Calu3 (cell line): ENCODE measurements around the gene DIAPH1. TPM values are rescaled to one million over a fixed set of nuclear protein-coding genes. Genes with fewer than 3 reads are reported as not detected.
A peak's percentile ranks its signal among the peaks of the same experiment; 100 is the strongest.

Experiments
- BruUV-seq: library from RNA; stranded (reverse); fragments of 400-500 nt; replicated peaks from 2 replicates; lab custom pipeline; 2021; lab: Mats Ljungman, UMichigan
- CTCF ChIA-PET: fragments of 300-600 bp; sonication (Branson Sonifier 250); formaldehyde crosslinking; loops from one replicate; lab custom pipeline; 2022; ENCODE audit warnings: antibody characterized with exemption; lab: Charles Lee
- DNase-seq: peaks from one replicate; pipeline ENCODE4 v3.0.0; 2022
- H3K27ac Mint-ChIP-seq: one replicate; pipeline ENCODE4 v1.8.0; 2022; ENCODE audit warnings: mixed read lengths; ENCODE audit not compliant: unreplicated experiment
- H3K27me3 Mint-ChIP-seq: one replicate; pipeline ENCODE4 v1.8.0; 2022; ENCODE audit warnings: mixed read lengths; ENCODE audit not compliant: unreplicated experiment
- H3K36me3 Mint-ChIP-seq: one replicate; pipeline ENCODE4 v1.8.0; 2022; ENCODE audit warnings: mild to moderate bottlenecking, moderate library complexity, mixed read lengths; ENCODE audit not compliant: insufficient read depth, unreplicated experiment
- H3K4me1 Mint-ChIP-seq: one replicate; pipeline ENCODE4 v1.8.0; 2022; ENCODE audit warnings: mild to moderate bottlenecking, low read depth, mixed read lengths; ENCODE audit not compliant: unreplicated experiment
- H3K4me3 Mint-ChIP-seq: one replicate; pipeline ENCODE4 v1.8.0; 2022; ENCODE audit warnings: mild to moderate bottlenecking, low read depth, moderate library complexity, mixed read lengths; ENCODE audit not compliant: unreplicated experiment
- H3K9me3 Mint-ChIP-seq: one replicate; pipeline ENCODE4 v1.8.0; 2022; ENCODE audit warnings: low read depth, mixed read lengths; ENCODE audit not compliant: unreplicated experiment
- intact Hi-C: fragments of 100-400 bp; cut with micrococcal nuclease; formaldehyde crosslinking; loops from one replicate; pipeline ENCODE4 v1.10.0; 2022; ENCODE audit not compliant: unreplicated experiment
- total RNA-seq: library from RNA; stranded (reverse); gene quantifications from 2 replicates; pipeline ENCODE4 v1.2.3, GENCODE V29; 2022
- TF ChIP-seq, protein P1 (sequence below): fragments of 200-600 bp; IDR thresholded peaks from one replicate; pipeline ENCODE4 v1.8.0; 2022; ENCODE audit warnings: antibody characterized with exemption; ENCODE audit not compliant: unreplicated experiment

DIAPH1 gene
- total RNA-seq, 1 experiment from 2014 or later: 219 TPM

- Mint-ChIP-seq H3K4me3 (no peak overlapping the region), H3K27ac (no peak overlapping the region), H3K9me3 (no peaks in the 10 kb centered on the region), H3K27me3 (no peaks in the 10 kb centered on the region), H3K4me1 (peaks cover 28% of the 10 kb centered on the region), H3K36me3 (peaks cover 49% of the 10 kb centered on the region)
- TF ChIP-seq, protein P1, sequence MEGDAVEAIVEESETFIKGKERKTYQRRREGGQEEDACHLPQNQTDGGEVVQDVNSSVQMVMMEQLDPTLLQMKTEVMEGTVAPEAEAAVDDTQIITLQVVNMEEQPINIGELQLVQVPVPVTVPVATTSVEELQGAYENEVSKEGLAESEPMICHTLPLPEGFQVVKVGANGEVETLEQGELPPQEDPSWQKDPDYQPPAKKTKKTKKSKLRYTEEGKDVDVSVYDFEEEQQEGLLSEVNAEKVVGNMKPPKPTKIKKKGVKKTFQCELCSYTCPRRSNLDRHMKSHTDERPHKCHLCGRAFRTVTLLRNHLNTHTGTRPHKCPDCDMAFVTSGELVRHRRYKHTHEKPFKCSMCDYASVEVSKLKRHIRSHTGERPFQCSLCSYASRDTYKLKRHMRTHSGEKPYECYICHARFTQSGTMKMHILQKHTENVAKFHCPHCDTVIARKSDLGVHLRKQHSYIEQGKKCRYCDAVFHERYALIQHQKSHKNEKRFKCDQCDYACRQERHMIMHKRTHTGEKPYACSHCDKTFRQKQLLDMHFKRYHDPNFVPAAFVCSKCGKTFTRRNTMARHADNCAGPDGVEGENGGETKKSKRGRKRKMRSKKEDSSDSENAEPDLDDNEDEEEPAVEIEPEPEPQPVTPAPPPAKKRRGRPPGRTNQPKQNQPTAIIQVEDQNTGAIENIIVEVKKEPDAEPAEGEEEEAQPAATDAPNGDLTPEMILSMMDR: no peak
- BruUV-seq: no TSS peak
- no peak for DNase-seq
- CTCF ChIA-PET: no interaction called here
- intact Hi-C loops: no loop called here
Measured at GRCh38 chr5:141640051-141640415, 21.2 kb upstream of the DIAPH1 start.

- Mint-ChIP-seq H3K4me3 (no peak overlapping the region), H3K27me3 (no peaks in the 10 kb centered on the region), H3K36me3 (peaks cover 44% of the 10 kb centered on the region), H3K4me1 (peaks cover 33% of the 10 kb centered on the region), H3K9me3 (no peaks in the 10 kb centered on the region), H3K27ac (no peak overlapping the region)
- no peak for DNase-seq
- TF ChIP-seq, protein P1: no peak
- CTCF ChIA-PET: no interaction called here
- intact Hi-C loops: no loop called here
- no TSS peak for BruUV-seq
Measured at GRCh38 chr5:141639357-141640050, 20.7 kb upstream of the DIAPH1 start.

GRCh38 chr5:141638771-141639170, 20.0 kb upstream of the DIAPH1 start:
- TF ChIP-seq, protein P1: no peak
- peaks cover 41% of the 10 kb centered on the region for H3K4me1 Mint-ChIP-seq
- no peak overlapping the region for H3K27ac Mint-ChIP-seq
- no peak for DNase-seq
- no peaks in the 10 kb centered on the region for H3K9me3 Mint-ChIP-seq
- CTCF ChIA-PET: no interaction called here
- peaks cover 51% of the 10 kb centered on the region for H3K36me3 Mint-ChIP-seq
- BruUV-seq: no TSS peak
- H3K4me3 Mint-ChIP-seq: peak overlapping the region; percentile 79
- intact Hi-C loops: no loop called here
- no peaks in the 10 kb centered on the region for H3K27me3 Mint-ChIP-seq

GRCh38 chr5:141637767-141638419, 19.1 kb upstream of the DIAPH1 start:
- no peaks in the 10 kb centered on the region for H3K9me3 Mint-ChIP-seq
- H3K4me3 Mint-ChIP-seq: peak overlapping the region; percentile 79
- no peaks in the 10 kb centered on the region for H3K27me3 Mint-ChIP-seq
- peaks cover 47% of the 10 kb centered on the region for H3K36me3 Mint-ChIP-seq
- H3K4me1 Mint-ChIP-seq: peaks cover 42% of the 10 kb centered on the region
- intact Hi-C loops: no loop called here
- CTCF ChIA-PET: interaction anchor here (0.9 to 2.2 kb wide), 3 partner anchors 13 to 74 kb away, joined by 3 to 25 read pairs (median 5); partner anchors contain the start of genes DIAPH1 and FCHSD1
- TF ChIP-seq, protein P1: peak; percentile 24
- no peak overlapping the region for H3K27ac Mint-ChIP-seq
- DNase-seq: peak; percentile 66
- no TSS peak for BruUV-seq
